ENCODE results near the gene LCLAT1.
"Not testable (repeated sequence)": the region's sequence is repeated elsewhere in the genome, so short reads cannot be mapped to it uniquely, and the experiment has no call there.

The LCLAT1 gene

DNA sequence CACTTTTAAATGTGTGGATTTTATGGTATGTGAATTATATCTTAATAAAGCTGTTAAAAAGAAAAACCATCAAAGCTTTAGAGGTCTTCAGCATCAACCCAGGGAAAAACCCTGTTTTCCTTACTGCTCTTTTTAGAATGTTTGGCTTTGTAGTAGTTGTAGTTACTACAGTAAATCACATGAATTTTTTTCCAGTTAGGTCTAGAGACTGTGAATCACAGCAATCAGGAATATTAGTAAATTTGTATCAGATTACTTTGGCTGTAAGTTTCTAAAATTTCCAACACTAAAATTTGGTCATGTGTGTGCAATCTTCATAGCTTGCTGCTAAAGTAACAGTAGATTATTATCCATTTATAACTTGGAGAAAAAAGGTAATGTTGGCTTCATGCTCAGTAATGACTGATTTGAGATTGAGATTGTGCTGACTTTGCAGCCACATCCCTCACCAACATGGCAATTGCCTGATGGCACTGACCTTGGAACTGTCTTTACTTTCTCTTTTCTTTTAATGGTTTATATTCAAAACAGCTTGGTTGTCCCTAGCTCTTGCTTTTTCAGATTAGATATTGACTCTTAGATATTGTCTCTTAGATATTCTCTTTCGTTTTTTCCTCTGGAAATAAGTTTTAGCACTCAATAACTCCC is 41.1 kb downstream of the LCLAT1 start:
- DNase-seq (ENCODE audit: low spot score) = no peak

DNA sequence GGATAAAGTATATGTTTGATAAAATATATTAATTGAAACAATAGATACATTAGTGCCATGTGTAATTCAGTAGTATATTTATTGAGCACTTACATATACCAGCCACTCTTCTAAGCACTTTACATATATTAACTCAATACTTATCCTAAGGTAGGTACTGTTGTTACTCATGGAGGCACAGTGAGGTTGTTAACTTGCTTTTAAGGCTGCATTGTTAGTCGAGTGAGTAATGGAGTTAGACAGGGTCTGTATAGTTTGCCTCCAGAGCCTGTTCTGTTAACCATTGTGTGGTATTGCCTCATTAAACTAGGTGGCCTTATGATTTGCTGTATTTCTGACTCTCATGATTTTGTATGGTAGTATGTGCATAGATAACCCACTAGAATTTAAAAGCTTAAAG is 44.2 kb downstream of the LCLAT1 start:
- no peak for DNase-seq (ENCODE audit: low spot score)

DNA sequence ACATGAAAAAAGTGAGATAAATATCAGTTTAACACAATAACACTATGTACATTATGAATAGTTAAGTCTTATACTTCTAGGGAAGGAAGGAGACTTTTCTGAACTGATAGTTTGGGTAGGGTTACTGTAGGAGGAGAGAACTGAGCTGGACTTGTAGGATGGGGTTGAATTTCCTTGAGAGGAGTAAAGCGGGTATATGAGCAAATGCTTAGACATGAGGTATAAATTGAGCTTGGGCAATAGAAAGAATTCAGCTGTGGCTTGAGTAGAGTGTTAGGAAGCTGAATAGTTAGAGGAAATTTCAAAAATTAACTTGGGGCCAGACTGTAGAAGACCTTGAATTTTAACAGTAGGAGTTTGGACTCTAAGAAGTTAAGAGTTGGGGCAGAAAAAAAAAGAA is 45.1 kb downstream of the LCLAT1 start:
- no peak for DNase-seq (ENCODE audit: low spot score)

DNA sequence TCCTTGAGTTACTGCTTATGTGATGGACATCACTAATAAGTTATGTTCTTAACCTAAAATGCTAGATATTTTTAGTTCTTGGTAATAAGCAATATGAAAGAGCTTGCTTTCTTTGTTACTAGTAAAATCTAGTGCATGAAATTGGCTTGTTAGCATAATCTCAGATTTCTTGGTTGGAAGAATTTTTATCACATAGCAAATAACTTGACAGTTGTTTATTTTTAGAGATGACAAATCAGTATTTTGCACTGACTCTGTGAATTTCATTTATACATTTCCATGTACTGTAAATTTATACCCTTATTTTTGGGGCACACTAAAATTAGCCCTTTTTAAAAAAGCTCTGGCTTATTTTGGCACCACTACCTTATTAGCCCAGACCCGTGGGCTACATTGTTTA is 45.6 kb downstream of the LCLAT1 start:
- DNase-seq (ENCODE audit: low spot score) = no peak

DNA sequence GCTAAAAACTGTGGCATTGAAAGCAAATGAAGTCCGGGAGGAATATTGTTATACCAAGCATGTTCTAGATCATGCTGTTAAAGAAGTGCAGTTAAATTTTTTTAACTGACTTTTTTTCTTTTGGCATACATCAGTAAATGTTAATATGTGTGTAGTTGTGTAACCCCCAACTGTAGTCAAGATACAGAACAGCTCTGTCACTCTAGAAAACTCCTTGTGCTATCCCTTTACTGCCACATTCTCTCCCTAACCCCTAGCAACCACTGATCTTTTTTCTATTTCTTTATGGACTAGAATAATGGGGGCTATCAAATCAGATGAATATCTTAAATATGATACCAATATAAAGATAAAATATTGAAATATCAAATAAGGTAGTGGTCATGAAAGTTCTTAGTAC is 46.4 kb downstream of the LCLAT1 start:
- no peak for DNase-seq (ENCODE audit: low spot score)

DNA sequence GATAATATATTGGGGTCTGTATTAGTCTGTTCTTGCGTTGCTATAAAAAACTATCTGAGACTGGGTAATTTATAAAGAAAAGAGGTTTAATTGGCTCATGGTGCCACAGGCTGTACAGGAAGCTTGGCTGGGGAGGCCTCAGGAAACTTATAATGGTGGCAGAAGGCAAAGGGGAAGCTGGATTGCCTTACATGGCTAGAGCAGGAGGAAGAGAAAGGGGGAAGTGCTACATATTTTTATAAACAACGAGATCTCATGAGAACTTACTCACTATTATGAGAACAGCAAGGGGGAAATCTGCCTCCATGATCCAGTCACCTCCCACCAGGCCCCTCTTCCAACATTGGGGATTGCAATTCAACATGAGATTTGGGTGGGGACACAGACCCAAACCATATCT is 48.9 kb downstream of the LCLAT1 start:
- not testable (repeated sequence) for DNase-seq (ENCODE audit: low spot score)

DNA sequence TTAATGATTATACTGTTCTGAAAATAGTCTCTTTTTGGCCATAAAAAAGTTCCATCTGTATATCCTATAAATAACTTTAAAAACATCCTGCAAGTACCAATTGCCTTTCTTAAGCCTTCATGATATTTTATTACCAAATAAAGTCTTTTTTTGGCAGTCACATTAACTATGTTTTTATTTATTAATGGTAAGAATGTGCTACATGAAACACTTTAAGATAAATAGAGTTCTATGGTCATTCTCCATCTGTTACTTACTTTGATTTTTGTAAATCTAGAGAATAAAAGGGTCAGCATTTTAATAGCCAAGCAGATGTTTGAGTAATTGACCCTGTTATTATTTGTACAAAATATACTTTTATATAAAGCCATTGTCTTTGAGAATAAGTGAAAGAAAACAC is 52.6 kb downstream of the LCLAT1 start:
- DNase-seq (ENCODE audit: low spot score) = no peak

DNA sequence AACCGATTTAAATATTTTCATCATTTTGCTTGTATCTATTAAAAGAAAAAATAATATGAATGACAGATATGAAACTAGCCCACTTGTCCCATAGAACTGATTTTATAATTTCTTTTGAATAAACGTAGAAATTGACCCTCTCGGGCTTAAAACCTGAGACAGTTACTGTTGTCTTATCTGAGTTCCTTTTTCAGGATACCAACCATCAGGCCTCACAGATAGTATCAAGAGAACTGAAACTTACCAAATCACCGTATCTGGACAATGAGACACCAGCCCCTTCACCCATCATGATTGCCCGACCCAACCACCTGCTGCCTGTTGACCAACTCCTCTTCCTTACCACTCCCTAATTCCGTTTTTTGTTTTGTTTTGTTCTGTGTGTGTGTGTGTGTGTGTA is 53.7 kb downstream of the LCLAT1 start:
- no peak for DNase-seq (ENCODE audit: low spot score)

DNA sequence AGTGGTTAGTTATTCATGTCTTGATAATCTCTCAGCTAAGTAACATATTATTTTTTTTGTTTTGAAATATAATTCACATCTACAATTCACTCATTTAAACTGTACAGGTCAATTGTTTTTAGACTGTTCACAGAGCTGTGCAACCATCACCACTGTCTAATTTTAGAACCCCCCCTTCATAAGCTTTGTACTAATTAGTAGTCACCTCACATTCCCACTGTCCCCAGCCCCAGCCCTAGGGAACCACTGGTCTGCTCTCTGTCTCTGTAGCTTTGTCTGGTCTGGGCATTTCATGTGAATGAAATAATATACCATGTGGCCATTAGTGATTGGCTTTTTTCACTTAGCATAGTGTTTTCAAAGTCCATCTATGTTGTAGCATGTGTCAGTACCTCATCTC is 55.3 kb downstream of the LCLAT1 start:
- DNase-seq (ENCODE audit: low spot score) = no peak

DNA sequence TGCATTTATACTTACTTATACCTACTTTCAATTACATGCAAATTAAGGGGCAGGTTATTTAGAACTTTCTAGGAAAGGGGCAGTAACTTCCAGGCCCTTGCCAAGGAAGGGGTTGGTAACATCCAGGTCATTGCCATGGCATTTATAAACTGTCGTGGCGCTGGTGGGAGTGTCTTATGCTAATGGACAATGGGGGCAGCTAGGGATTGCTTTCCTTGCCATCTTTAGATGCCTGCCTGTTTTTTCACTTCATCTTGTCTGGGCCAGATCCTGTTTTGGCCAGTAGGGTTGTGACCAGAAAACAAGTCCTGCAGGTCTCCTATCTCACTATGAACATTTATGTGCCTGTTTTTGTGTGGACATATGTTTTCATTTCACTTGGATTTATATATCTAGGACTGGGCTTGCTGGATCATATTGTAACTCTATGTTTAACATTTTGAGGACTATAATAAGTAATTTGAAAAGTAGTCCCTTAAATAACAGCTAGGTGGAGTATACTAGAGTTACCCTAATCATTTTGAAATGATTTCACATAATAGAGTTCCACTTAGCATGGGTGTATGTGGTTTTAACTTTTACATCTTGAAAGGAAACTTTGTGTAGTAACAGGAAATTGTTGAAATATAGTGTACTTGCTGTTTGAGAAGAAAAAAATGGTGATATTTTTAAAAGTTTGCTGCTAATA is 56.1 kb downstream of the LCLAT1 start:
- no peak for DNase-seq (ENCODE audit: low spot score)

DNA sequence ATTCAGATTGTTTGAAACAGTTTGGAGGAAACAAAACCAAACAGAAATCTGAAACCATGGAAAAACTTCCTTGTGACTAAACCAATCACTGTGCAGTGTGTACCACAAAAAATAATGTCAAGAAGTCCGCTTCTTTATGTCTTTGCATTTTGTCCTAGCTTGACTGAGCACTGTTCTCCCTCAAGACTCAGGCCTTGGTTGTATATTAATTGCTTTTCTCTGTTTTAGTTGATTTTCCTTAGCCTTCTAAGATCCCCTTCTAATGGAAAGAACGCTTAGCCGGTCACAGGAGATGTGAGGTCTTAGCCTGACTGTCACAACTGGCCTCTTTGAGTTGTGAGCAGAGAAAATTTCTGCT is 56.6 kb downstream of the LCLAT1 start:
- no peak for DNase-seq (ENCODE audit: low spot score)

DNA sequence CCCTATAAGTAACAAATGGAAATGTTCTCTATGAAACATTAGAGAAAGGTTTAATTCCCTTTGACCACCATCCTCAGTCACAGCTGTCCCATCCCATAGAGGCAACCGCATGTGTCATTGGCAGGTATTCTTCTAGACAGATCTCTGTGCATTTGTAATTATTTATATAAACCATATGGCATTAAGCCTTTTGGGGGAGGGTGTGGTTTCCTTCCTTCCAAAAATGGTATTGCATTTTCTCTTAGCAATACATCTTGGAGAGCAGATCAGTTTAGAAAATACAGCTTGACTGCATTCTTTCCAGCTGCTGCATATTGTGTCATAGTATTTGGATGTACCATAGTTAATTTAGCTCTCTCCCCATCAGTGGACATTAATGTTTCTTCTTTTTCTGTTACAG is 57.7 kb downstream of the LCLAT1 start:
- DNase-seq (ENCODE audit: low spot score) = no peak

DNA sequence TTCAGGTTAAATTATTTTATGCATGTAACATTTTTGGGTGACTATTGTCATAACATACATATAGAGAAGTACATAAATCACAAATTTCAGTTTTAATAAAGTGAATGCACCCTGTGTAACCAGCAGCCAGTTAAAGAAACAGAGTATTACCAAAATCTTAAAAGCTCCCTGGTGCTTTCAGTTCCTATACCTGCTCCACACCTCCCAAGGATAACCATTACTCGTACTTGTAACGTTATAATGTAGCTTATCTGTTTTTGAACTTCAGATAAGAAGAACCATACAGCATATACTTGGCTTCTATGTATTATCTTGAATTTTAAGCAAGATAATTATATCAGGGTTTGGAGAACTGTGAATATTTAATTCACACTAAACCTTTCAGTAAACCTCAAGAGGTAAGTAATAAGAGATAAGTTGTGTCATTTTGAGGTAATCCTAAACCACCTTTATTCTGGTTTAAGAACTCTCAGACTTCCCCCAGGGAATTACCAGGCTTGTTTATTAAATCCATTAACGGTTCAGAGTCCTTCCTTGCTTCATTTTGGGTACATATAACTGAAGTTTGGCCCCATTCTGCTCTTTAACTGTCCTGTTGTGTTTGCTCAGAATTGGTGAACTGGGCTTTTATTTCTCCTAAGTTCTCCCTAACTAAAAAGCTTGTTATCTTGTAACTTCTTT is 58.6 kb downstream of the LCLAT1 start:
- no peak for DNase-seq (ENCODE audit: low spot score)

DNA sequence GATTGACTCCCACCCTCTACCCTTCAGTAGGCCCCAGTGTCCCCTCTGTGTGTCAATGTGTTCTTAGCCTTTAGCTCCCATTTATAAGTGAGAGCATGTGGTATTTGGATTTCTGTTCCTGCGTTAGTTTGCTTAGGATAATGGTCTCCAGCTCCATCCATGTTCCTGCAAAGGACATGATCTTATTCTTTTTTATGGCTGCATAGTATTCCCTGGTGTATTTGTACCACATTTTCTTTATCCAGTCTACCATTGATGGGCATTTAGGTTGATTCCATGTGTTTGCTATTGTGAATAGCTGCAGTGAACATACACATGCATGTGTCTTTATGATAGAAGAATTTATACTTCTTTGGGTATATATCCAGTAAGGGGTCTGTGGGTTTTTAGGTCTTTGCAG is 60.4 kb downstream of the LCLAT1 start:
- not testable (repeated sequence) for DNase-seq (ENCODE audit: low spot score)

DNA sequence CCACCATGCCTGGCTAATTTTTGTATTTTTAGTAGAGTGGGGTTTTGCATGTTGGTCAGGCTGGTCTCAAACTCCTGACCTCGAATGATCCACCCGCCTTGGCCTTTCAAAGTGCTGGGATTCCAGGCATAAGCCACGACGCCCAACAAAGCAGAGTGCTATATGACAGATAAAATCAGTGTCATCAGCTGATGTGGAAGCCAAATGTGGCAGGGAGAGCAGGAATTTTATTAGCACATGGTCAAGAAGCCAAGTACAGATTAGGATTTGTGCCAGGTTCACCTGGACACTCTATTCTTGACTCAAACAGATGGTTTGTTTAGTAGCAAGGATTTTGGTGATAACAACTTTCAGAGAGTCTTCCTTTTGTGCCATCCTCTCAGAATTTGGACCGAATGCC is 62.7 kb downstream of the LCLAT1 start:
- no peak for DNase-seq (ENCODE audit: low spot score)

DNA sequence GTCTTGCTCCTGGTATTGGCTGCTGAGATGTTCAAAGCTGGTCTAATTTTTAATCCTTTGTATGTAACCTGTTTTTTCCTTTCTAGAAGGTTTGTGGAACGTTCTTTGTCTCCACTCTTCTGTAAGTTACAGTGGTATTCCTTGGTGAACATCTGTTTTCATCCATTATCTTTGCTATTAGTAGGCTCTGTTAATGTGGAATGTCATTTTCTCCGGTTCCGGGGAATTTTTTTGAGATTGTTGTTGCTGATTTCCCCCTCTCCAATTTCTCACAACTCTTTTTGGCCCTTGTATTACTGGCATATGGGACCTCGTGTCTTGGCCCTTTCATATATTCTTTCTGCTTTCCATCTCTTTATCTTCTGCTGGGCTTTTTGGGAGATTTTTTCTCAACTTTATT is 63.4 kb downstream of the LCLAT1 start:
- DNase-seq (ENCODE audit: low spot score) = no peak

DNA sequence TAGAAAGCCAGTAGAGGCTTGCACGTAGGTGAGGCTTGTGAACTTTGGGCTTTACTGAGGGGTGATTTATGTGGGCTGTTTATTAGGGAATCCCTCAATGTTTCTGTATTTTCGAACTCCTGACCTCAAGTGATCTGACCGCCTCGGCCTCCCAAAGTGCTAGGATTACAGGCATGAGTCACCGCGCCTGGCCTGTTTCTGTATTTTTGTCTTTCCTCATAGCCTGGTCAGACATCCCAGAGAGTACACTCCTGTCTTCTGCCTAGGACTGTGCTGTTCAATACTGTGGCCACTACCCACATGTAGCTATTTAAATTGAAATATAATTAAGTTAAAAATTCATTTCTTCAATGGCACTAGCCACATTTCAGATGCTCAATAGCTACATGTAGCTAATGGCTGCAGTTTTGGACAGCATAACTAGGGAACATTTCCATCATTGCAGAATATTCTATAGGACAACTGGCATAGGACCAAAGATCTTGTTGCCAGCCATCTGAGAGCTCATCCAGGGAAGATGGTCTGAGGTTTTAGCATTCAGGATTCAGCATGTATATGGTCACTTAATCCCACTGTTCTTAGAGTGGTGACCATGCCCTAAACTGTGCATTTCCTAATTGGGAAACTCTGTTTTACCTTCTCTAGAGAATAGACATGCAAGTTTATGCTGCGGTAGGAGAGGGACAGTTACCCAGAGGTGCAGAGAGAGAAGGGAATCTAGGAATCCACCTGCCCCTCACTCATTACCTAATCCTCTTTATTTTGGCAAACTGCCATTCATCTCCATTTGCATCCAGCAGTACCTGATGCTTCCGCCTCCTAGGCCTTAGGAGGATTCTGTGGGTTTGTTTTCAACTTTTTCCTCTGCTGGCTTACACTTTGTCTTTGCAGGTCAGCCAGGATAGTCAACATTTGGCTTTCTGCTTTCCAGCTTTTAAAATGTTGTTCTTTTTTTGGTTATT is 64.4 kb downstream of the LCLAT1 start:
- peak; percentile 38 for DNase-seq (ENCODE audit: low spot score)

DNA sequence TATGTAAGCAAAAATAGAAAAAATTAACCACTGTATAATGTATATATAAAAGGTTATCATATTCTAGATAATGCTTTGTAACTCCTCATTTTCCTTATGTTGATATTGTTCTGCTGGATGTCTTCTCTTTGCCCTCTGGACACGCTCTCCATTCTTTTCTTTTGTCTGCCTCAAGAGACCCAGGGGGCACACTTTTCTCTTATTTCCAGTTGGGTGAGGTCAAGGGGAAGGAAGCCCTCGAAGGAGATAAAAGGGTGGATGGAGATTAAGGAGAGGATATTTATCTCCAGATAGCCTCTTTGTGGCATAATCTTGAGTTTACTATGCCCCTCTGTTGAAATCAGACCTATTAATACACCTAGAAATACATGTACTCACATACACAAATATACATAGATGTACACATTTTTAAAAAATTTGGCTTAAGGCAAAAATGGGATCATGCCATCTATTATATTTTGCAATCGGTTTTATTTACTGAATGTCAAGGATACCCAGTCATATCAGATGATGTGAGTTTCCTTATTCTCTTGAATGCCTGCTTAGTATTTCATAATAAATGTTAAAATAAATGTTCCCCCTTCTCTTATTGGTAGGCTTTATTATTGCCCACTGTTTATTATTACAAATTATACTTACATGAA is 65.3 kb downstream of the LCLAT1 start:
- no peak for DNase-seq (ENCODE audit: low spot score)

DNA sequence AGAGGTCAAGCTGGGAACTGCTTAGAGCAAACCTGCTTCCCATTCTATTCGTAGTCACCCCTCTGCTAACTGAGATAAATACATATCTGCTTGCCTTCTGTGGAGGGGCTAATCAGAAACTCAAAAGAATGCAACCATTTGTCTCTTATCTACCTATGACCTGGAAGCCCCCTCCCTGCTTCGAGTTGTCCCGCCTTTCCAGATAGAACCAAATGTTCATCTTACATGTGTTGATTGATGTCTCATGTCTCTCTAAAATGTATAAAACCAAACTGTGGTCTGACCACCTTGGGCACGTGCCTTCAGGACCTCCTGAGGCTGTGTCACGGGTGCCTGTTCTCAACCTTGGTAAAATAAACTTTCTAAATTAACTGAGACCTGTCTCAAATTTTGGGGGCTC is 66.6 kb downstream of the LCLAT1 start:
- not testable (repeated sequence) for DNase-seq (ENCODE audit: low spot score)

DNA sequence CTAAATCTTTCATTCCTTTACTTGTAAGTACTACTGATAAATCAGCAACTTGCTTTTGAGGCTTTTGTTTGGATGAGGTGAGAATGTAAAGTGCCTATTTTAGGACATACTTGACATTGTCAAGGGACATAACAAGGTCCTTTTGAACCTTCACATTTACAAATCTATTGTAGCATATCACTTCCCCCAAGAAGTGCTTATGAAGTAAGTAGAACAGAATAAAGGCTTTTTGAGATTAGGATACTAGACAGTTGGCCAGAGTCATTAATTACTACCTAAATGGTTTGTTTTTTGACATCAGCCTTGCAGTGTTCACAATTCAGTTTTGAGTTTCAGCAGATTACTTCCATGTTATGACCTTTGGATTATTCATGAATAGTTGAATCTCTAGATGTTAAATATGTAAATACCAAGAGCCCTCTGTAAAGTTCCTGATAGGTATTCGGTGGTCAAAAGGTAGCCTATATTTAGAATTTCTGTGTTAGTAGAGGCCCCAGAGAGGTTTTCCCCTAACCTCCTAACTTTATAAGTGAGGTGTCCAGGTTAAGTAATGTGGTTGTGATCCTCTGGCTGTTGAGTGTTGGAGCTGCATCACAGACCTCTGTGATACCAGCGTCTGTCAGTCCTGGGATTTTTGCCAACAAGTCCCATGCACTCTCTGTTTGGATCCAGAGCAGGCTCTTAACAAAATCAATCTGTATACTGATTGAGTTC is 67.2 kb downstream of the LCLAT1 start:
- DNase-seq (ENCODE audit: low spot score) = peak; percentile 38

DNA sequence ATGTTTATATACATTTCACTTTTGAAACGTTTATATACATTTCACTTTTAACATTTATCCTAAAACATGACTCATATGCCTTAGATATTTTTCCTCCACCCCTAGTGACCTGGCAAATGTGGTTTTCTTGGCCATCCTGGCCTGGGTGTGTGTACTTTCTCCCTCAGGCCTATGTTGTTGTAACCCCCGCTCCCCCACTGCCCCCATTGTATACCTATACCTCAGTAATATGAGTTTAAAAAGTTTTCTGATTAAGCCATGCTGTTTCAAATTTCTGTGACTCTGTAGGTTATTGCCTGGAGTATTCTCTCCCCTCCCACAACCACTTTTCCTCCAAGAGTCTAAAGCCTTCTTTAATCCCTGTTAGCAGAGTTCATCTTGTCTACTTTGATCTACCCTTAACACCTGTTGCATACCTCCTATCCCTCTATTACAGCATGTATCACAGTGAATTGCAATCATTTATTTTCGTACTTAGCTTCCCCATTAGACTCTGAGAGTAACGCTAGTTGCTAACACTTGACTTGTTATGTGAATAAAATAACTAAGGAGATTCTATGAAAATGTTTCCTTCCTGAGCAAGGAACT is 67.9 kb downstream of the LCLAT1 start:
- DNase-seq (ENCODE audit: low spot score) = peak; percentile 13
